HCT116 (cell line): ENCODE results near the gene PPFIA1.

Experiments used
- EZH2phosphoT487 ChIP-seq: fragments of 200-600 bp; IDR thresholded peaks from 2 replicates; pipeline ENCODE4 v1.6.1; 2018; ENCODE audit warnings: antibody characterized with exemption, borderline replicate concordance
- JUND ChIP-seq: IDR thresholded peaks from 2 replicates; pipeline ENCODE4 v1.6.1; 2012
- POLR2A ChIP-seq: IDR thresholded peaks from 2 replicates; pipeline ENCODE4 v1.7.0; 2011; ENCODE audit warnings: borderline replicate concordance; ENCODE audit not compliant: insufficient read depth, insufficient read length; ENCODE audit errors: extremely low read depth
- SP1 ChIP-seq: IDR thresholded peaks from 2 replicates; pipeline ENCODE4 v1.6.1; 2012; ENCODE audit warnings: low read depth
- TF ChIP-seq, protein P1 (sequence below), 3 experiments: fragments of 200-600 bp in 1 of 3; sonication (generic) in 1 of 3; IDR thresholded peaks in 2 of 3; conservative IDR thresholded peaks in 1 of 3; 2 replicates each; pipeline ENCODE4 v1.5.1; 2012 to 2017; ENCODE audit warnings: low read depth in 2 of 3, low read length in 2 of 3, antibody characterized with exemption in 1 of 3, borderline replicate concordance in 1 of 3, control low read depth in 1 of 3, mild to moderate bottlenecking in 1 of 3, mixed read lengths in 1 of 3, mixed run types in 1 of 3, moderate library complexity in 1 of 3; ENCODE audit not compliant: insufficient read depth in 1 of 3

DNA sequence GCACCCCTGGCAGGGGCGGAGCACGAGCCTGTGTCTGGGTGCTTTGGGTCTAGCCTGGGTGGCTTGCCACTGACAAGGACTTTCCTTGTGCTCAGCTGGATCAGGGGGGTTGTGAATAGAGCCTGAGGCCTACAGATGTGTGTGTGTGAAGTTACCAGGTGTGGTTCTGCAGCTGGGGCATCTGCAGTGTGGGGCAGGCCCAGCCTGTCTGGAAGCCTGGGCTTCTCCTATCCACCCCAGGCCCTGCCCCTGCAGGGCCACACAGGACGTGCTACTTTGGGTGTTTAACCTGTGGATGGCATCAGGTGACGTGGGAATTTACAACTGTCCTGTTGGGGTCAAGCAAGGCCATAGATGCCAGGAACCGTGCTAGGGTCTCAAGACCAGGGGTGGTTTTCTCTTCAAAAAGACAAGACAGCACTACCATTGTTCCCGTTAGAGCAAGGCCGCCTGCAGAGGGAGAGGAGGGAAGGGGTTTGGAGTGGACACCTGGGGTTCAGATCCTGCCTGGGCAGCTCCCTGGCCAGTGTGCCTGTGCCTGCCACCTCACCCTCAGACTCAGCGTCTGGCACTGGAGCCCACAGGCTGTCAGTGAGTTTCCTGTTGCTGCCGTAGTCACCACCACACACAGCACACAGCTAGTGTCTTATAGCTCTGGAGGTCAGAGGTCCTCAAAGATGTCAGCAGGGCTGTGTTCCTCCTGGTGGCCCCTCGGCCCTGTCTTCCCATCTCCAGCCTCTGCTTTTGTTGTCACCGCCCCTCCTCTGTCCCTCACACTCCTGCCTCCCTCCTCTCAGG, 159.4 kb downstream of the PPFIA1 start:
- no peak for TF ChIP-seq EZH2phosphoT487
- no peak for TF ChIP-seq POLR2A
- TF ChIP-seq, protein P1, sequence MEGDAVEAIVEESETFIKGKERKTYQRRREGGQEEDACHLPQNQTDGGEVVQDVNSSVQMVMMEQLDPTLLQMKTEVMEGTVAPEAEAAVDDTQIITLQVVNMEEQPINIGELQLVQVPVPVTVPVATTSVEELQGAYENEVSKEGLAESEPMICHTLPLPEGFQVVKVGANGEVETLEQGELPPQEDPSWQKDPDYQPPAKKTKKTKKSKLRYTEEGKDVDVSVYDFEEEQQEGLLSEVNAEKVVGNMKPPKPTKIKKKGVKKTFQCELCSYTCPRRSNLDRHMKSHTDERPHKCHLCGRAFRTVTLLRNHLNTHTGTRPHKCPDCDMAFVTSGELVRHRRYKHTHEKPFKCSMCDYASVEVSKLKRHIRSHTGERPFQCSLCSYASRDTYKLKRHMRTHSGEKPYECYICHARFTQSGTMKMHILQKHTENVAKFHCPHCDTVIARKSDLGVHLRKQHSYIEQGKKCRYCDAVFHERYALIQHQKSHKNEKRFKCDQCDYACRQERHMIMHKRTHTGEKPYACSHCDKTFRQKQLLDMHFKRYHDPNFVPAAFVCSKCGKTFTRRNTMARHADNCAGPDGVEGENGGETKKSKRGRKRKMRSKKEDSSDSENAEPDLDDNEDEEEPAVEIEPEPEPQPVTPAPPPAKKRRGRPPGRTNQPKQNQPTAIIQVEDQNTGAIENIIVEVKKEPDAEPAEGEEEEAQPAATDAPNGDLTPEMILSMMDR (IDR thresholded peaks at IDR 0.05 in 2 of 3, conservative IDR thresholded peaks at IDR 0.05 in 1 of 3; ENCODE audit: borderline replicate concordance in 1 of 3, insufficient read depth in 1 of 3, low read depth in 2 of 3, low read length in 2 of 3): no peak
- TF ChIP-seq JUND: no peak
- TF ChIP-seq SP1: no peak
